Liver (tissue), 3 donors: ENCODE results near the gene SMPDL3A.

Experiments used
- EGR1 ChIP-seq, 2 donors: IDR thresholded peaks; 2 replicates each; pipeline ENCODE4 v1.6.1; 2016 to 2018; ENCODE audit warnings: antibody characterized with exemption in 2 of 2, low read depth in 2 of 2
- FOXA1 ChIP-seq: IDR thresholded peaks from 2 replicates; pipeline ENCODE4 v1.6.1; 2016; ENCODE audit warnings: antibody characterized with exemption
- GABPA ChIP-seq, 2 donors: IDR thresholded peaks in 1 of 2; conservative IDR thresholded peaks in 1 of 2; 2 replicates each; pipeline ENCODE4 v1.6.1; 2016; ENCODE audit warnings: antibody characterized with exemption in 2 of 2, mild to moderate bottlenecking in 1 of 2, moderate library complexity in 1 of 2
- HNF4G ChIP-seq: IDR thresholded peaks from 2 replicates; pipeline ENCODE4 v1.6.1; 2016; ENCODE audit warnings: antibody characterized with exemption
- JUND ChIP-seq, 2 donors: IDR thresholded peaks; 2 replicates each; pipeline ENCODE4 v1.6.1; 2016; ENCODE audit warnings: antibody characterized with exemption in 2 of 2
- RAD21 ChIP-seq, 2 donors: IDR thresholded peaks; 2 replicates each; pipeline ENCODE4 v1.6.1; 2016; ENCODE audit warnings: antibody characterized with exemption in 2 of 2, mild to moderate bottlenecking in 2 of 2
- SP1 ChIP-seq: IDR thresholded peaks from 2 replicates; pipeline ENCODE4 v1.6.1; 2018; ENCODE audit warnings: antibody characterized with exemption, mild to moderate bottlenecking
- TAF1 ChIP-seq: conservative IDR thresholded peaks from 2 replicates; pipeline ENCODE4 v1.6.1; 2016; ENCODE audit warnings: antibody characterized with exemption, mild to moderate bottlenecking
- YY1 ChIP-seq: IDR thresholded peaks from 2 replicates; pipeline ENCODE4 v1.6.1; 2016; ENCODE audit warnings: antibody characterized with exemption, mild to moderate bottlenecking
- TF ChIP-seq, protein P1 (sequence below): IDR thresholded peaks from 2 replicates; pipeline ENCODE4 v1.6.1; 2016; ENCODE audit warnings: antibody characterized with exemption, mild to moderate bottlenecking
- TF ChIP-seq, protein P2 (sequence below): IDR thresholded peaks from 2 replicates; pipeline ENCODE4 v1.6.1; 2016; ENCODE audit warnings: antibody characterized with exemption
- TF ChIP-seq, protein P3 (sequence below): fragments of 150-350 bp; IDR thresholded peaks from 2 replicates; pipeline ENCODE4 v1.5.1; 2017; ENCODE audit warnings: improper control_type of control experiment, low read depth, low read length; ENCODE audit not compliant: missing input control
- TF ChIP-seq, protein P4 (sequence below): IDR thresholded peaks from 2 replicates; pipeline ENCODE4 v1.6.1; 2016; ENCODE audit warnings: antibody characterized with exemption
- donor health status: healthy.
- donor health status: healthy.

DNA sequence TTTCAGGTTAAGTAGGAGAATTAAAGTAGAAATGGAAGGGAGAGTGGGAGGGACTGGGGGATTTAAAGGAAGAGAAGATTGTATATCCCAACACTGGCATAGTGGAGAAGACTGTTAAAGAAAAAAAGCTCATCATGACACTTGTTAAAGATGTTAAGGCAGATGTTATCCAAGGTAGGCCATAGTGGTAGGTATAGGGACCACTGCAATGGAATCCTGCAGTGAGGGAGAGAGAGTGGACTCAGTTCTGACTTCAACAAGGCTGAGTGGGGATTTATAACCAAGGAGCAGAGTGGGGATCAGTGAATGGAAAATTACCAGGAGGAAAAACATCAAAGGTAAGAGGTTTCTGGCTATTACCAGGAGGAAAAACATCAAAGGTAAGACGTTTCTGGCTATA, 21.1 kb downstream of the SMPDL3A start:
- TF ChIP-seq, protein P1, sequence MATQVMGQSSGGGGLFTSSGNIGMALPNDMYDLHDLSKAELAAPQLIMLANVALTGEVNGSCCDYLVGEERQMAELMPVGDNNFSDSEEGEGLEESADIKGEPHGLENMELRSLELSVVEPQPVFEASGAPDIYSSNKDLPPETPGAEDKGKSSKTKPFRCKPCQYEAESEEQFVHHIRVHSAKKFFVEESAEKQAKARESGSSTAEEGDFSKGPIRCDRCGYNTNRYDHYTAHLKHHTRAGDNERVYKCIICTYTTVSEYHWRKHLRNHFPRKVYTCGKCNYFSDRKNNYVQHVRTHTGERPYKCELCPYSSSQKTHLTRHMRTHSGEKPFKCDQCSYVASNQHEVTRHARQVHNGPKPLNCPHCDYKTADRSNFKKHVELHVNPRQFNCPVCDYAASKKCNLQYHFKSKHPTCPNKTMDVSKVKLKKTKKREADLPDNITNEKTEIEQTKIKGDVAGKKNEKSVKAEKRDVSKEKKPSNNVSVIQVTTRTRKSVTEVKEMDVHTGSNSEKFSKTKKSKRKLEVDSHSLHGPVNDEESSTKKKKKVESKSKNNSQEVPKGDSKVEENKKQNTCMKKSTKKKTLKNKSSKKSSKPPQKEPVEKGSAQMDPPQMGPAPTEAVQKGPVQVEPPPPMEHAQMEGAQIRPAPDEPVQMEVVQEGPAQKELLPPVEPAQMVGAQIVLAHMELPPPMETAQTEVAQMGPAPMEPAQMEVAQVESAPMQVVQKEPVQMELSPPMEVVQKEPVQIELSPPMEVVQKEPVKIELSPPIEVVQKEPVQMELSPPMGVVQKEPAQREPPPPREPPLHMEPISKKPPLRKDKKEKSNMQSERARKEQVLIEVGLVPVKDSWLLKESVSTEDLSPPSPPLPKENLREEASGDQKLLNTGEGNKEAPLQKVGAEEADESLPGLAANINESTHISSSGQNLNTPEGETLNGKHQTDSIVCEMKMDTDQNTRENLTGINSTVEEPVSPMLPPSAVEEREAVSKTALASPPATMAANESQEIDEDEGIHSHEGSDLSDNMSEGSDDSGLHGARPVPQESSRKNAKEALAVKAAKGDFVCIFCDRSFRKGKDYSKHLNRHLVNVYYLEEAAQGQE = no peak
- TF ChIP-seq, protein P2, sequence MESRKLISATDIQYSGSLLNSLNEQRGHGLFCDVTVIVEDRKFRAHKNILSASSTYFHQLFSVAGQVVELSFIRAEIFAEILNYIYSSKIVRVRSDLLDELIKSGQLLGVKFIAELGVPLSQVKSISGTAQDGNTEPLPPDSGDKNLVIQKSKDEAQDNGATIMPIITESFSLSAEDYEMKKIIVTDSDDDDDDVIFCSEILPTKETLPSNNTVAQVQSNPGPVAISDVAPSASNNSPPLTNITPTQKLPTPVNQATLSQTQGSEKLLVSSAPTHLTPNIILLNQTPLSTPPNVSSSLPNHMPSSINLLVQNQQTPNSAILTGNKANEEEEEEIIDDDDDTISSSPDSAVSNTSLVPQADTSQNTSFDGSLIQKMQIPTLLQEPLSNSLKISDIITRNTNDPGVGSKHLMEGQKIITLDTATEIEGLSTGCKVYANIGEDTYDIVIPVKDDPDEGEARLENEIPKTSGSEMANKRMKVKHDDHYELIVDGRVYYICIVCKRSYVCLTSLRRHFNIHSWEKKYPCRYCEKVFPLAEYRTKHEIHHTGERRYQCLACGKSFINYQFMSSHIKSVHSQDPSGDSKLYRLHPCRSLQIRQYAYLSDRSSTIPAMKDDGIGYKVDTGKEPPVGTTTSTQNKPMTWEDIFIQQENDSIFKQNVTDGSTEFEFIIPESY = no peak
- TF ChIP-seq, protein P3, sequence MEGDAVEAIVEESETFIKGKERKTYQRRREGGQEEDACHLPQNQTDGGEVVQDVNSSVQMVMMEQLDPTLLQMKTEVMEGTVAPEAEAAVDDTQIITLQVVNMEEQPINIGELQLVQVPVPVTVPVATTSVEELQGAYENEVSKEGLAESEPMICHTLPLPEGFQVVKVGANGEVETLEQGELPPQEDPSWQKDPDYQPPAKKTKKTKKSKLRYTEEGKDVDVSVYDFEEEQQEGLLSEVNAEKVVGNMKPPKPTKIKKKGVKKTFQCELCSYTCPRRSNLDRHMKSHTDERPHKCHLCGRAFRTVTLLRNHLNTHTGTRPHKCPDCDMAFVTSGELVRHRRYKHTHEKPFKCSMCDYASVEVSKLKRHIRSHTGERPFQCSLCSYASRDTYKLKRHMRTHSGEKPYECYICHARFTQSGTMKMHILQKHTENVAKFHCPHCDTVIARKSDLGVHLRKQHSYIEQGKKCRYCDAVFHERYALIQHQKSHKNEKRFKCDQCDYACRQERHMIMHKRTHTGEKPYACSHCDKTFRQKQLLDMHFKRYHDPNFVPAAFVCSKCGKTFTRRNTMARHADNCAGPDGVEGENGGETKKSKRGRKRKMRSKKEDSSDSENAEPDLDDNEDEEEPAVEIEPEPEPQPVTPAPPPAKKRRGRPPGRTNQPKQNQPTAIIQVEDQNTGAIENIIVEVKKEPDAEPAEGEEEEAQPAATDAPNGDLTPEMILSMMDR = no peak
- TF ChIP-seq TAF1 (no peak), EGR1 (IDR thresholded peaks at IDR 0.05; ENCODE audit: low read depth in 2 of 2) (no peak), RAD21 (IDR thresholded peaks at IDR 0.05) (no peak), YY1 (no peak), JUND (IDR thresholded peaks at IDR 0.05) (no peak), HNF4G (no peak), SP1 (no peak), FOXA1 (no peak), GABPA (IDR thresholded peaks at IDR 0.05 in 1 of 2, conservative IDR thresholded peaks at IDR 0.05 in 1 of 2) (no peak)
- TF ChIP-seq, protein P4, sequence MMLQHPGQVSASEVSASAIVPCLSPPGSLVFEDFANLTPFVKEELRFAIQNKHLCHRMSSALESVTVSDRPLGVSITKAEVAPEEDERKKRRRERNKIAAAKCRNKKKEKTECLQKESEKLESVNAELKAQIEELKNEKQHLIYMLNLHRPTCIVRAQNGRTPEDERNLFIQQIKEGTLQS = no peak
